Sigmoid colon (tissue), 4 donors: ENCODE data around the gene PXN.

Experiments used
- CTCF ChIP-seq, 4 experiments: fragments of 450-650 bp in 3 of 4; fragments of 200-600 bp in 1 of 4; IDR thresholded peaks; one replicate each; pipeline ENCODE4 v1.5.1; 2016 to 2019; ENCODE audit warnings: antibody characterized with exemption in 4 of 4, mild to moderate bottlenecking in 3 of 4, moderate library complexity in 2 of 4
- EP300 ChIP-seq, 4 donors: sonication (generic); formaldehyde crosslinking; IDR thresholded peaks; one replicate each; pipeline ENCODE4 v1.6.1; 2017; ENCODE audit warnings: antibody characterized with exemption in 4 of 4
- POLR2A ChIP-seq, 2 donors: fragments of 450-650 bp; IDR thresholded peaks; one replicate each; pipeline ENCODE4 v1.6.1; 2016; ENCODE audit warnings: antibody characterized with exemption in 2 of 2, mild to moderate bottlenecking in 2 of 2, moderate library complexity in 2 of 2

GRCh38 chr12:120264086-120264903, 1.2 kb downstream of the PXN start:
- TF ChIP-seq EP300 (IDR thresholded peaks at IDR 0.05) (no peak), POLR2A (IDR thresholded peaks at IDR 0.05) (no peak), CTCF (IDR thresholded peaks at IDR 0.05) (no peak)
